Islet of Langerhans (tissue), 1 donor: Measurements from ENCODE around the gene GP1BB.
"Not testable (repeated sequence)": the region's sequence is repeated elsewhere in the genome, so short reads cannot be mapped to it uniquely, and the experiment has no call there.

Source experiments
- FAIRE-seq: peaks from one replicate; lab custom pipeline; 2011; peaks lifted over from hg19 to GRCh38; lab: Jason Lieb, UNC

GP1BB gene

DNA sequence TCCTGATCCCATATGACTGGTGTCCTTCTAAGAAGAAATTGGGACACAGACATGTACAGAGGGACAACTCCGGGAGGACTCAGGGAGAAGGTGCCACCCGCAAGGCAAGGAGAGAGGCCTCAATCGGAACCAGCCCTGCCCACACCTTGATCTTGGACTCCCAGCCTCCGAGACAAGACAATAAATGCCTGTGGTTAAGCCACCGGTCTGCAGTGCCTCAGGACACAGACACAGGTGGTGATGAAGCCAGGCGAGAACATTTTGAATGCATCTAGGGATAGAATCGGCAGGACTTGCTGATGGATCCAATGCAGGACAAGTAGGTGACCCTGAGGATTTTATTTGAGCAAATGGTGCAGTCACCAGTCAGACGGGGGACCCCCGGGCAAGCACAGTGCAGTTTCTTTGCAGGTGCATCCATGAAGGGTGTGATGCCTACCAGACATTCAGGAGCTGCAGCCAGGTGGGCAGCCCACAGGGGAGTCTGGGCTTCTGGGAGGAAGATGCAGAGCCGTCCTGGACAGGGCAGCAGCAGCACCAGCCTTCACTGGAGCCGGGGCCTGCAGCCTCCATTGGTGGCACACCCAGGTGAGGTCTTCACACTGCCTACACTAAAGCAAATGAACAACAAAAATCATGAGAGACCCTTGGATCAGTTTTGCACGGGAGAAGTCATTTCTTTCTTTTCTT, 29.2 kb upstream of the GP1BB start:
- no peak for FAIRE-seq

DNA sequence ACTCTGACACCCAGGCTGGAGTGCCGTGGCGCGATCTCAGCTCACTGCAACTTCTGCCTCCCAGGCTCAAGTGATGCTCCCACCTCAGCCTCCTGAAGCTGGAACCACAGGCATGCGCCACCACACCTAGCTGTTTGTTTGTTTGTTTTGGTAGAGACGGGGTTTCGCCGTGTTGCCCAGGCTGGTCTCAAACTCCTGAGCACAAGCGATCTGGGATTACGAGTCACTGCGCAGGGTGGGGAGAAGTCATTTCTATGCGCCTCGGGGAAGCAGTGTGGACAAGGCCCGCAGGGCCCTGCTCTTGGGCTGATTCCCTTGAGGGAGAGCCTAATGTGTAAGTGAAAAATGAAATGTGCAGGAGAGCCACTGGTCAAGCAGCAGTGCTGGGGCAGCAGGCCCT, 28.6 kb upstream of the GP1BB start:
- FAIRE-seq, result no peak

DNA sequence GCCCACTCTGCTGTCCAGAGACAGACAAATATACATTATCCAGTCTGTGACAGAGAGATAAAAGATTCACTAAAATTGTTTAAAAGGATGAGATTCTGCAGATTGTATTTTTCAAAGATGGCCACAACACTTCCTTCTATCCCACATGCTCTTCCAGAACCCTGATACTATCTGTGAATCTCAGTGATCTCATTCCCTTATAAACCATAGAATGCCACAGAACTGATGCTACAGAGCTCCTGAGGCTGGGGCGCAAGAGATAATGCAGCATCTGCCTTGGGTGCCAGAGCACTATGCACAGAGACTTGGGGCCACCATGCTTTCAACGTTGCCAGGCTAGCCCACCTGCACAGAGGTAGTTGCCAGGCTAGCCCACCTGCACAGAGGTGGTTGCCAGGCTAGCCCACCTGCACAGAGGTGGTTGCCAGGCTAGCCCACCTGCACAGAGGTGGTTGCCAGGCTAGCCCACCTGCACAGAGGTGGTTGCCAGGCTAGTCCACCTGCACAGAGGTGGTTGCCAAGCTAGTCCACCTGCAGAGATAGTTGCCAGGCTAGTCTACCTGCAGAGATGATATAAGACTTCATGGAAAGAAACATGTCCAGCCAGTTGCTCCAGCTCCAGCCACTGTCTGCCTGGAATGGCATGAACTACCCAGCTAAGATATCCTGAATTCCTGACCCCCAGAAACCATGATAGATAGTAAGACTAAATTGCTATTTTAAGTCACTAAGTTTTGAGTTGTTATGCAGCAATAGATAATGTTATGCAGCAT, 26.6 kb upstream of the GP1BB start:
- no peak for FAIRE-seq

DNA sequence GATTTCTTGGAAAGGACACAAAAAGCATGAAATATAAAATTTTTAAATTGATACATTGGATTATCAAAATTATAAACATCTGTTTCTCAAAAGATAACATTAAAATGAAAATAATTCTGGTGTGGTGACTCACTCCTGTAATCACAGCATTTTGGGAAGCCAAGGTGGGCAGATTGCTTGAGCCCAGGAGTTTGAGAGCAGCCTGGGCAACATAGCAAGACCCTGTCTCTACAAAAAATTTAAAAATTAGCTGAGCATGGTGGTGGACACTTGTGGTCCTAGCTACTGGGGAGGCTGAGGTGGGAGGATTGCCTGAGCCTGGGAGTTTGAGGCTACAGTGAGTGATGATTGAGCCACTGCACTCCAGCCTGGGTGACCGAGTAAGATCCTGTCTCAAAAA, 25.5 kb upstream of the GP1BB start:
- not testable (repeated sequence) for FAIRE-seq

DNA sequence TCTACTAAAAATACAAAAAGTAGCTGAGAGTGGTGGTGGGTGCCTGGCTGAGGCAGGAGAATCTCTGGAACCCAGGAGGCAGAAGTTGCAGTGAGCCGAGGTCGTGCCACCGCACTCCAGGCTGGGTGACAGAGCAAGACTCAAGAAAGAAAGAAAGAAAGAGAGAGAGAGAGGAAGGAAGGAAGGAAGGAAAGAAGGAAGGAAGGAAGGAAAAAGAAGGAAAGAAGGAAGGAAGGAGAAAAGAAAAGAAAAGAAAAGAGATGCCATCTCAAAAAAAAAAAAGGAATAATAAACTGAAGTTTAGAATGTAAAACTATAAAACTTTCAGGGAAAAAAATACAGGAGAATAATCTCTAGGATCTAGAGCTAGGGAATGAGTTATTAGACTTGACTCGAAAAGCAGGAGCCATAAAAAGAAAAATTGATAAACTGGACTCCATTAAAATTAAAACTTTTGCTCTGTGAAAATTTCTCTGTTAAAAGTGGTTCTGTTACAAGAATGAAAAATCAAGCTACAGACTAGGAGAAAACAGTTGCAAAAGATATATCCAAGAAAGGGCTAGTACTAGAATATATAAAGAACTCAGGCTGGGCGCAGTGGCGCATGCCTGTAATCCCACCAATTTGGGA, 22.4 kb upstream of the GP1BB start:
- no peak for FAIRE-seq

DNA sequence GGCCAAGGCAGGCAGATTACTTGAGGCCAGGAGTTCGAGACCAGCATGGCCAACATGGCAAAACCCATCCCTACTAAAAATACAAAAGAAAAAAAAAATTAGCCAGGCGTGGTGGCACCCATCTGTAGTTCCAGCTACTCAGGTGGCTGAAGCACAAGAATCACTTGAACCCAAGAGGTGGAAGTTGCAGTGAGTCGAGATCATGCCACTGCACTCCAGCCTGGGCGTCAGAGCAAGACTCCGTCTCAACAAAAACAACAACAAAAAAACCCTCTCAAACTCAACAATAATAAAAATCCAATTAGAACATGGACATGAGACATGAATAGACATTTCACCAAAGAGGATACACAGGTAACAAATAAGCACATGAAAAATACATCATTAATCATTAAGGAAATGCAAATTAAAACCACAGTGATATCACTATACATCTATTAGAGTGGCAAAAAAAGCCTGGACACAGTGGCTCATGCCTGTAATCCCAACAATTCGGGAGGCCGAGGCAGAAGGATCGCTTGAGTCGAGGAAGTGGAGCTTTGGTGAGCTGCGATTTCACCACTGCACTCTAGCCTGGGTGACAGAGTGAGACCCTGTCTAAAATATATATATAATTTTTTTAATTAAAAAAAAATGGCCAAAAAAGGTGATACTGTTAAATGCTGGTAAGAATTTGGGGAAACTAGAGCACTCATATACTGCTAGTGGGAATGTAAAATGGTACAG, 21.8 kb upstream of the GP1BB start:
- FAIRE-seq, result no peak

DNA sequence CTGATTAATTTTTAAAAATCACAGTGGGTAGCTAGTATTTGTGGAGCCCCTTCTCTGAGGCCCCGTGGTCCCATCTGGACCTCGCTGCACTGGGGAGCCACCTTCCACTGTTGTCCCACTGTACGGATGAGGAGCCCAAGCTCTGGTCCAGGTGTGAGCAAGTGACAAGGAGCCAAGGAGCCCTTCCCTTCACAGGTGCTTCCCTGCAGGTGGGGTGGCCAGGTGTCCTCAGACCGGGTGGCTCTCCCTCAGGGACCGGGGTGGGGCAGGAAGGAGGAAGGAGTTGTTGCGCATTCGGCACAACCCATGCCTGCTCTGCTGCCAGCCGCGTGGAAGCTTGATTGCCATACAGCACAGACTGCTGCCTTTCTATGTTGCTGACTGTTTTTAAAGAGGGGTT, 19.5 kb upstream of the GP1BB start:
- FAIRE-seq, result no peak

DNA sequence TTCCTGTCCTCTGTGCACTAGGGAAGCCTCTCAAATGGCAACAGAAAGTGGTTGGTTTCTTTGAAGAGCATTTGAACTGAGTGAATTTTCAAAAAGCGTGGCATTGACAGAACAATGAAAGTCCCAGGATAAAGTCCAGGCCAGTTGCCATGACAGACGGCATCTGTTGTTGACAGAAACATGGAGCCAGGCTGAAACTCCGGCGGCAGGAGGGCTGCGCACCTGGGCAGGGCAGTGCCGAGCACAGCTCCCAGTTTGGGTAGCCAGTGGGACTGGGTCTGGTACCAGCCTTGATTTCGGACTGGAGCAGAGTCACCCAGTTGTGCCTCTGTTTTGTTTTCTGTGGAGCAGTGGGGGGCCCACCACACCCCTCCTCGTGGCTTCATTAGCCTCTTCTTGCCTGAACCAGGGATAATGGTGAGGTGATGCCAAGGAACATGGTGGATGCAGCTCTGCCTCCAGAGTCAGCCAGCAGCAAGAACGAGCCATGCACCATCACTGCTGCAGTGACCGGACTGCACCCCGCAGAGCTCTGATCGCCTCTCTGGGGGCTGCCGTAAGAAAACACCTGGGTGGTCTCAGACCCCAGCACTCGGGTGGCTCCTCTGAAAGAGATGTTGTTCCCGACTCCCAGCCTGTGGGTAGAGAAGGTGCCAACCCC, 18.9 kb upstream of the GP1BB start:
- FAIRE-seq, result no peak

DNA sequence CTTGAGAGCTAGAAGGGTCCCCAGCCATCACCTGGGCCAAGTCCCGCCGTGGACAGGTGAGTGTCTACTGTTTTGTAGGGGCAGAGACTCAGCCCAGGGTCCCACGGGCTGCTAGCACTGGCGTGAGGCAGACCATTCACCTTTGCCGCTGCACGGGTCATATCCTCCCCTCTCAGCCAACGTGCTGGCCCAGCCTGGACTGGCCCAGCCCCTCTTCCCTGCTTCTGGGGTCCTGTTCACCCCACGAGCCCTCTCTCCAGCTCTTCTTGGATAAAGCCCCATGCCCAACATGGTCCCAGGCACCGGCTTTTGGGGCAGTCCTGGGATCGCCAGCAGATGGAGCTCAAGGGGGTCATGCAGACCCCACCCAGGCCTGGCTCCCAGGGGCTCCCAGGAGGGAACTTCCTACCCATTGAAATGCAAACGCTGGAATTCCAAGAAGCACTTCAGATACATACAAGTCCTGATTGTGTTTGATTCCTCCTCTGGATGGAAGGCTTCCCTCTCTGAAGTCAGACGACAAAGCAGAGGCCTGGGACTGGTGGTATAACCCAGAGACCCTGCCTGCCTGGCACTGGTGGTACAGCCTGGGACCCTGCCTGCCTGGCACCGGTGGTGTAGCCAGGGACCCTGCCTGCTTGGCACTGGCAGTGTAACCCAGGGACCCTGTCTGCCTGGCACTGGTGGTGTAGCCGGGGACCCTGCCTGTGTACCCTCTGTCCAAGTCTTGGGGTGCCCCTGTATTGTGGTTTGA, 18.0 kb upstream of the GP1BB start:
- FAIRE-seq, result no peak

DNA sequence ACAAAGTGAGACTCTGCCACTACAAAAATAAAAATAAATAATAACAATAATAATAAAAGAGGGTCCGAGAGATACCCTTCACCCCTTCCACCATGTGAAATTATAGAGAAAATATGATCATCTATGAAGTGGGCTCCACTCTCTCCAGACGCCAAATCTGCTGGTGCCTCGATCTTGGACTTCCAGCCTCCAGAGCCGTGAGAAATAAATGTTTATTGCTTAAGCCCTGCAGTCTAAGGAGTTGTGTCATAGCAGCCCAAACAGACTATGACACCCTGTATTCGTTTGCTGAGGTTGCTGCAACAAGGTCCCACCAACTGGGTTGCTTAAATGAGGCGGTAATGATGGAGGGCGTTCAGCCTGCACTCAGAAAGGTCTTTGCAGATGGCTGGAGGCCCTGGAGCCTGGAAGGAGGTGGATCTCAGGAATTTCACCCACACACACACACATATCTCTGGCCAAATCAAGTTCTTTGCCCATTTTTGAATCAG, 16.6 kb upstream of the GP1BB start:
- no peak for FAIRE-seq

DNA sequence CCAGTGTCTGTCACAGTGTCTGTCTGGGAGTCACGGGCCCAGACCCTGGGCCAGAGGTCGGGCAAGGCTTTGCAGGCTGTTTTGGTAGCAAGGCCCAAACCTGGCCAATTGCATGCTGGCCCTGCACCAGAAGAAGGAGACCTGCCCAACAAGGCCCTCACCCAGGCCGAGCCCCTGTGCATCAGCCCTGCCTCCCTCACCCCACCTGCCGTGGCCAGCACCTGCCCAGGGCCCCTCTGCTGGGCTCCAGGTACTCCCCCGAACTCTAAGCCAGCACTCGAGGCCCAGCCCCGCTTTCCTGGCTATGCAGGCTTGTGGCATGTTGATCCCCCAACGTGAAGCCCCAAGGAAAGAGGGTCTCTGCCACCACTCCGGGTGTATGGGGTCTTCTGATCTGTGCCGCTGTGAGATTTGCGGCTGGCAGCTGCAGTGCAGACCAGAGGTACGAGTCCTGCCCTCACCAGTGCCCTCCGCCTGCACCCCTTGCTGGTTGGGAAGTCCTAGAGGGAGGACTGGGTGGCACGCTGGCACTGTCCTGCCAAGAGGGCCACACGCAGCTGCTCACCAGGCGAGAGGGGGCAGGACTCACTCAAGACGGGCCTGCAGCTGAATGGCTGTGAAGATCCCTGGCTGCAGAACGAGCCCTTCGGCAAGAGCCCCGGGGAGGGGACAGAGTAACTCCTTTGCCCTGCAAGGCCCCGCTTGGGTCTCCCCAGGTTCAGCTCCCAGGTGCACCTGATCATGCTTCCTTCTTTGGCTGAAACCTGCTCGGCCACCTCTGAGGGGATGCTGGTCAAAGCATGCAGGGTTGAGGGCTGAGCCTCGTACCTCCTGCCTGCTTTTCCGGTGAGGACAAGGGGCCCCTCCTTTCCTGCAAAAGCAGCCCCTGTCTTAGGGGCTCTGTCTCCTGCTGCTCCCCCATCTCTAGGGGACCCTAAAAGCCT, 15.7 kb upstream of the GP1BB start:
- FAIRE-seq, result no peak

DNA sequence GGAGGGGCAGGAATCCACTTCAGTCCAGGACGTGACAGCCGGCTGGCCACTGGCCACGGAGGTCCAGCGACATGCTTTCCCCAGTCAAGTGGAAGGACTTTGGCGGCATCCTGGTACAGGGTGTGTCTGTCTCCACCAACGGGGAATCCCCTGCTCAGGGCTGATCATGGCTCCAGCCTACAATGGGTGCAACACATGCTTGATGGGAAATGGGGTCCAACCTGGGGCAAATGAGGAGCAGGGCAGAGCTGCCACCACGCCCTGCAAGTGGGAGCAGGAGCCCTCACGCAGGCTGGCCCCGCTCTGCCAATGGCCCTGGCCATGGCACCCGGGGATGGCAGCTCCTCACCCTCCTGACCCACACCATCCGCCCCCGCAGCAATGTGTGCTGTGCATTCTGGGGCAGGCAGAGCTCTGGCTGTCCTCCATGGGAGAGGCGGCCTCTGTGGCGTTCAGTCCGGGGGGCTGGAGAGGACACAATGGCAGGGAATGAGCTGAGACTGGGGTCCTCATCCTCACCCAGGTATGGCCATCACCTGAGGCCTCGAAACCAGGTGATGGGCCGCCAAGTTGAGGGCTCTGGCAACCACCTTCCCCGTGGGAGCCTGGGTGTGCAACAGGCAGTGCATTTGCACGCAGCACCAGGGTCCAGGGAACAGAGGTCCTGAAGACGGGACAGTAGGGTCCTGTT, 14.9 kb upstream of the GP1BB start:
- no peak for FAIRE-seq

DNA sequence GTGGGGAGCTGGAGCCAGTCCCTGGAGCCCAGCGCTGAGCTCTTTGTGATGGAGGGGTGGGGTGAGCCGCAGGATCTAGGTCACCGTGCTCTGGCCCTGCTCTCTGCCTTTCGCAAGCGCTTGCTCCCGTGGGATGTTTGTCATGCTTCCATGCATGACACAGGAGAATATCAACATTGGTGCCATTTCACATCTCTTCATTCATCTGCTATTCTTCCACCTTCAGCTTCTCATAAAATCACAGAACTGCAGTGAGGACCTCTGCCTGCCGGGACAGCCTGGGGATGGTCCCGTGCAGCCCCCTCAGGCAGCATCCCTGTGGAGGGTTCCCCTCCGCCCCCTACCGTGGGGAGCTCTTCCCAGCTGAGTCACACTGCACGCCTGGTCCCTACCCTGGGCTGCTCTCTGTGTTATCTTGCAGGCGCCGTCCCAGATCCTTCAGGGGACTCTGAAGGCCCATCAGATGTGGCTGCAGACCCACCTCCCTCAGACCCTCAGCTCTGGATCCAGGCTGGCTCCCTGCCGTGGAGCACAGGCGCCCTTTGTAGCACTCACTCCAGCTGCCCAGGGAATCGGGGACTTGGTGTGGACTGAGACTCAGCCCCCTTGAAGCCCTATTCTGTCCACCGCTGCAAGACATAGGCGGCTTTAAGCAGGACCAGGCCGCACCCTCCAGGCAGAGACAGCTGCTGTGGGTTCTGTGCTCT, 14.1 kb upstream of the GP1BB start:
- FAIRE-seq, result no peak

DNA sequence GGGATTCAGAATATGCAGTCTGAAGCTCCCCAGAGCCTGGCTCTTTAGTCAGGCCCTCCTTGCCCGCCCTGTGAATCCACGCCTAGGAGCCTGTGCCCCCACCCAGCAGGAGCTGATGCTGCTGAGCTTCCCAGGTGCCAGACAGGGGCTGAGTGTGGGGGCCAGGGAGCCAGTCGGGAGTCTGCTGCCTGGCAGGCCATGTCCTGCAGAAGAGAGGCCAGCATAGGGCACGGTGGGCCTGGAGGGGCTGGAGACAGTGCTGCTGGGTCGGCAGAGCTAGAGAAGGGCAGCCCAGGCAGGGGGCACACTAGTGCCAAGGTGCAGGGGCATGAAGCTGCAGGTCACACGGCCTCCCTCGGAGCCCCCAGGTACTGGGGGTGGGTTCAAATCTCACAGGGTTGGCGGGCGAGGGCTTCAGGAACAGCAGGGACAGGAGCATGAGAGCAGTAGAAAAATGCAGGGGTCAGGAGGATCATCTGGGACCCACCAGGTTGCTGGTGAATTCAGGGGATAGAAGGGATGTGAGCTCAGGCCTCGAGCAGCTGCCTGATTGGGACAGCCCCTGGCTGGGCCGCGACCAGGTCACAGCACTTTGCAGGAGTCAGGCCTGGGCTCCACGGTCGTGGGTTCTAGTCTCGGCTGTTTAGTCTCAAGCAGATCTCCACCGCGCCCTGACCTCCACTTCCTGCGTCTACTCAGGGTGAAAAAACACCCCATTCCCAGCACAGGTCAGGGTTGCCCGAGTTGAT, 13.1 kb upstream of the GP1BB start:
- no peak for FAIRE-seq

DNA sequence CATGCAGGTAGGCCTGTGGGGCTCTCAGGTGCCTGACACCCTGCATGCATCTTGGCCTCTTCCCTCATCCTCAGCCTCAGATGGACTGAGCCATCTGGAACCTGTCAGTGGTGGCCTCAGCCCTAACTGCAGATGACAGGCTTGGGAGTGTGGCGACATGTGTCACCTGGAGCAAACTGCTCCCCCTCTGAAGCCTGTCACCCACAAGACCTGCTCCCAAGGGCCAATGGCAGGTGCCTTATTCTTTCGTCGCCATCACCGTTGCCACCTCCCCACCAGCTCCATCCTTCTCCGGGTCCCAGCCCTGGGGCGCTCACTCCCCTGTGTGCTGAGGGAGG, 12.6 kb upstream of the GP1BB start:
- FAIRE-seq, result no peak

DNA sequence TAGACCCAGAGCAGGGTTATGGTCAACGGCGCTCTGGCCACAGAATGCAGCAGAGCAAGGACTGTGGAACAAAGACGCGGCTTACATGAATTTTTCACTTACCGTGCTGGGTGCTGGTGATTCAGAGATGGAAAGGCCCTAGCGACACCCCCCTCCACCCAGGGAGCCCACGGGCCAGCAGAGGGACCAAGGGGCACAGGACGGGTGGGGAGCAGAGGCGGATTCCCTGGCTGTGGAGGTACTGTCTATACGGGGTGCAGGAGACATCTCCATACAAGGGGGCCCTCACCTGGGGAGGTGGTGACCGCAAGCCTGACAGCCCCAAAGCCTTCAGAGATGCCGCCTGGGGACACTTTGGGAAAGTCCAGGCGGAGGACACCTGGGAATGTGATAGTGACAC, 10.1 kb upstream of the GP1BB start:
- no peak for FAIRE-seq

DNA sequence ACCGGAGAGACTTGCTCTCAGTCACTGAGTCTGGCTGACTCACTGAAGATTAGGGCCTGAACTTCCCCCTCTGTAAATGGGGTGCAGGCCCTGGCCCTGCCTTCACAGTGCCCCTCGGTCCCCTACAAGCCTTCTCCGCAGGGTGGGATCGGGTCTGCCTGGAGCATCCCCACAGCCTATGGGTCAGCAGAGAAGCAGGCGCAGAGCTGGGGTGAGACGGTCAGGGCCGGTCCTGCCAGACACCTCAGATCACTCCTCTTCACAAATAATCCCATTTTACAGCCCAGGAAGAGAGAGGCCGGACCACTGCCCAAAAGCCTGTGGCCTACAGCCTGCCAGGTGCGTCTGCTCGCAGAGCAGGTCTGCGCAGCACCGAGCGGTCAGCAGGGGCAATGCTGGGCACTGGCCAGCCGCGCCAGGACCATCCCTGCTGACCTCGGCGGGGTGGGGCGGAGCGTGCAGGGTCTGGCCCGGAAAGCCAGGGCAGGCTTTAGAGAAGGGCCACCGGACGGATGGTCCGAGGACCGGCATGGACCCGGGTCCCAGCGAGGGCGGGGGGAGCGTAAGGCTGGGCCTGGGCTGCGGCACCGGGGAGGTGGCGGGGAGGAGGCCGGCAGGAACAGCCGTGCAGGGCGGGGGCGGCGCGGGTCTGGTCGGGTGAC, 9.6 kb upstream of the GP1BB start:
- FAIRE-seq, result no peak
